ENCODE results near the gene ARPC4. TPM values are rescaled to one million over a fixed set of nuclear protein-coding genes. Genes with fewer than 3 reads are reported as not detected.

The ARPC4 gene
- total RNA-seq, 1 donor from 2014 or later: 179 TPM

- H3K4me3 Mint-ChIP-seq (ENCODE audit: unreplicated experiment): no peak overlapping the region
- H3K27me3 Mint-ChIP-seq (ENCODE audit: low read depth): no peaks in the 10 kb centered on the region
- peak overlapping the region; percentile 41 for H3K27ac Mint-ChIP-seq (ENCODE audit: unreplicated experiment)
- H3K9me3 Mint-ChIP-seq (ENCODE audit: low read depth): no peaks in the 10 kb centered on the region
- peaks cover 41% of the 10 kb centered on the region for H3K36me3 Mint-ChIP-seq (ENCODE audit: low read depth)
- no peak for DNase-seq (ENCODE audit: low spot score)
- TF ChIP-seq, protein P1, sequence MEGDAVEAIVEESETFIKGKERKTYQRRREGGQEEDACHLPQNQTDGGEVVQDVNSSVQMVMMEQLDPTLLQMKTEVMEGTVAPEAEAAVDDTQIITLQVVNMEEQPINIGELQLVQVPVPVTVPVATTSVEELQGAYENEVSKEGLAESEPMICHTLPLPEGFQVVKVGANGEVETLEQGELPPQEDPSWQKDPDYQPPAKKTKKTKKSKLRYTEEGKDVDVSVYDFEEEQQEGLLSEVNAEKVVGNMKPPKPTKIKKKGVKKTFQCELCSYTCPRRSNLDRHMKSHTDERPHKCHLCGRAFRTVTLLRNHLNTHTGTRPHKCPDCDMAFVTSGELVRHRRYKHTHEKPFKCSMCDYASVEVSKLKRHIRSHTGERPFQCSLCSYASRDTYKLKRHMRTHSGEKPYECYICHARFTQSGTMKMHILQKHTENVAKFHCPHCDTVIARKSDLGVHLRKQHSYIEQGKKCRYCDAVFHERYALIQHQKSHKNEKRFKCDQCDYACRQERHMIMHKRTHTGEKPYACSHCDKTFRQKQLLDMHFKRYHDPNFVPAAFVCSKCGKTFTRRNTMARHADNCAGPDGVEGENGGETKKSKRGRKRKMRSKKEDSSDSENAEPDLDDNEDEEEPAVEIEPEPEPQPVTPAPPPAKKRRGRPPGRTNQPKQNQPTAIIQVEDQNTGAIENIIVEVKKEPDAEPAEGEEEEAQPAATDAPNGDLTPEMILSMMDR (IDR thresholded peaks at IDR 0.05): peak; percentile 65
- H3K4me1 Mint-ChIP-seq (ENCODE audit: low read depth): peaks cover 1% of the 10 kb centered on the region
Observed at GRCh38 chr3:9800529-9800928, 7.6 kb downstream of the ARPC4 start.

DNA sequence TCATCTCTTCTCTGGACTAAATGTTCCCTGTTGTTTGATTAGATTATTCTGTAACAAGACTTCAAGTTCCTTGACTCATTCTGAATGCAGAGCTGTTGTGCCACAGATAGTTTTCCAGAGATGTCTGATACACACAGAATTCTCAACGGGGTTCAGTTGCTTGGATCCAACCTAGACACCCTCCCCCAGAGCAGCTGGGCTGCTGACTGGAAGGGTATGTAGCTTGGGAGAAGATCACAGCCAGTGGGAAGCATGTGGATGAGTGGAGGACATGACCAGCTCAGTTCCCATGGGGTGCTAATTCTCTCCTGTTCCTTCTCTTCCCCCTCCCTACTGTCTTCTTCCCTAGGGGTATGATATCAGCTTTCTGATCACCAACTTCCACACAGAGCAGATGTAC lies 10.6 kb downstream of the ARPC4 start:
- peak overlapping the region; percentile 83 for H3K27ac Mint-ChIP-seq (ENCODE audit: unreplicated experiment)
- H3K36me3 Mint-ChIP-seq (ENCODE audit: low read depth): peaks cover 38% of the 10 kb centered on the region
- H3K9me3 Mint-ChIP-seq (ENCODE audit: low read depth): no peaks in the 10 kb centered on the region
- TF ChIP-seq, protein P1 (IDR thresholded peaks at IDR 0.05): no peak
- DNase-seq (ENCODE audit: low spot score): no peak
- no peaks in the 10 kb centered on the region for H3K27me3 Mint-ChIP-seq (ENCODE audit: low read depth)
- H3K4me1 Mint-ChIP-seq (ENCODE audit: low read depth): peaks cover 7% of the 10 kb centered on the region
- no peak overlapping the region for H3K4me3 Mint-ChIP-seq (ENCODE audit: unreplicated experiment)

GRCh38 chr3:9804996-9805395 lies 12.1 kb downstream of the ARPC4 start:
- peaks cover 32% of the 10 kb centered on the region for H3K36me3 Mint-ChIP-seq (ENCODE audit: low read depth)

GRCh38 chr3:9806137-9806536 lies 13.3 kb downstream of the ARPC4 start:
- TF ChIP-seq, protein P1 (IDR thresholded peaks at IDR 0.05): no peak
- Mint-ChIP-seq H3K9me3 (ENCODE audit: low read depth) (no peaks in the 10 kb centered on the region), H3K27me3 (ENCODE audit: low read depth) (no peaks in the 10 kb centered on the region), H3K4me1 (ENCODE audit: low read depth) (peaks cover 28% of the 10 kb centered on the region), H3K27ac (ENCODE audit: unreplicated experiment) (no peak overlapping the region), H3K36me3 (ENCODE audit: low read depth) (peaks cover 28% of the 10 kb centered on the region), H3K4me3 (ENCODE audit: unreplicated experiment) (no peak overlapping the region)
- no peak for DNase-seq (ENCODE audit: low spot score)

More at GRCh38 chr3:9804996-9805395, 12.1 kb downstream of the ARPC4 start:
- H3K9me3 Mint-ChIP-seq (ENCODE audit: low read depth): no peaks in the 10 kb centered on the region
- TF ChIP-seq, protein P1 (IDR thresholded peaks at IDR 0.05): no peak
- no peak overlapping the region for H3K27ac Mint-ChIP-seq (ENCODE audit: unreplicated experiment)
- DNase-seq (ENCODE audit: low spot score): no peak
- peaks cover 19% of the 10 kb centered on the region for H3K4me1 Mint-ChIP-seq (ENCODE audit: low read depth)
- H3K27me3 Mint-ChIP-seq (ENCODE audit: low read depth): no peaks in the 10 kb centered on the region
- H3K4me3 Mint-ChIP-seq (ENCODE audit: unreplicated experiment): no peak overlapping the region

DNA sequence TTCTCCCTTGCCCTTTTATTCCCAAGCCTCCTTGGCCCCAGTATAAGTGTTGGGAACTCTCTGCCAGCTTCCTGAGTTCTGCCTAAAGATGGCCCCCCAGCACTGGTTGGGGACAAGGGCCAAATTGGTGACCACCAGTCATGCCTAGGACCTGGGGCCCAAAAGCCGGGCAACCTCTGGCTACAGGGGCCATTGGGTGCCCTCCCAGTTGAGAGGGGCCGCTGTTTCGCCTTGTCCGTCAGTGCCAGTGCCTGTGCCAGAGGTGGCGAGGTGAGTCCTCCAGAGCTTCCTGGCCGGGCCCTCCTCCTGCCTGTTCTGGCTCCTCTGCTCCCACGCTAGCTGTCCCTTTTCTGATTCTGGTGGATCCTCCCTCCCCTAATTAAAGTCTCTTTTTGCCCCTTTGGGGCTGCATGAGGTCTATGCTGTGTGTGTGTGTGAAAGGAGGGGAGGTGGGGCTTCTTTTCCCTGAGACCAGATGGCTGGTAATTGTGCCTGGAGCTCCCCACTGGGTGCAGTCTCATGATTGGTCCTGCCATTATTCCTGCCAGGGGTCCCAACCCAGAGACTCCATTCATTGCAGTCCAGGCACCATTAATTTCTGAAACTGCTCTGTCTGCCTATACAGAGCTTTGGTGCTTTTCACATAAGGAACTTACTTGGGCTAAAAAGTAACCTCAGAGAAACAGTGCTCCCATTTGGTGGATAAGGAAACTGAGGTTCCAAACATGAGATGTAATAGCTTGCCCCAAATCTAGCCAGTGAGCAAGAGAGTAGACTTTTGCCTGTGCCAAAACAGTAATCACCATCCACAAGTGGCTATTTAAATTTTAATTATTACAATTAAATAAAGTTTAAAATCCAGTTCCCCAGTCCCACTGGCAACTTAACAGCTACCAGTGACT lies 14.1 kb downstream of the ARPC4 start:
- DNase-seq (ENCODE audit: low spot score): no peak
- Mint-ChIP-seq H3K4me1 (ENCODE audit: low read depth) (peaks cover 35% of the 10 kb centered on the region), H3K4me3 (ENCODE audit: unreplicated experiment) (no peak overlapping the region), H3K27me3 (ENCODE audit: low read depth) (no peaks in the 10 kb centered on the region), H3K36me3 (ENCODE audit: low read depth) (peaks cover 24% of the 10 kb centered on the region), H3K27ac (ENCODE audit: unreplicated experiment) (no peak overlapping the region), H3K9me3 (ENCODE audit: low read depth) (no peaks in the 10 kb centered on the region)
- TF ChIP-seq, protein P1 (IDR thresholded peaks at IDR 0.05): no peak

All from chondrocyte (in vitro differentiated cells).